Right ventricle myocardium superior (tissue), 1 donor: ENCODE measurements around the gene FOXN3. TPM values are rescaled to one million over a fixed set of nuclear protein-coding genes. Genes with fewer than 3 reads are reported as not detected.
A peak's percentile ranks its signal among the peaks of the same experiment; 100 is the strongest.

Experiments used
- ATAC-seq: fragments of 200-7000 bp; cut with Tn5 transposase; one replicate; pipeline ENCODE4 v1.9.1; 2020; ENCODE audit warnings: mild to moderate bottlenecking; ENCODE audit not compliant: poor library complexity
- DNase-seq: peaks from one replicate; pipeline ENCODE4 v3.0.0-alpha.2; 2020
- intact Hi-C: fragments of 100-400 bp; cut with DNase I; formaldehyde crosslinking; loops from one replicate; pipeline ENCODE4 v1.11.2; 2022
- total RNA-seq: library from RNA; stranded (reverse); fragmentation: NEBNext Ultra II Directional; extraction: Animal tissue kit (Norgen Biotek cat#: 25700); gene quantifications from one replicate; pipeline ENCODE4 v1.2.1, GENCODE V29; 2021
- donor health status: DM: no; HTN: yes; CAD: no; lungs with severe emphysema.

The FOXN3 gene
- total RNA-seq, 1 donor from 2014 or later = 122 TPM

DNA sequence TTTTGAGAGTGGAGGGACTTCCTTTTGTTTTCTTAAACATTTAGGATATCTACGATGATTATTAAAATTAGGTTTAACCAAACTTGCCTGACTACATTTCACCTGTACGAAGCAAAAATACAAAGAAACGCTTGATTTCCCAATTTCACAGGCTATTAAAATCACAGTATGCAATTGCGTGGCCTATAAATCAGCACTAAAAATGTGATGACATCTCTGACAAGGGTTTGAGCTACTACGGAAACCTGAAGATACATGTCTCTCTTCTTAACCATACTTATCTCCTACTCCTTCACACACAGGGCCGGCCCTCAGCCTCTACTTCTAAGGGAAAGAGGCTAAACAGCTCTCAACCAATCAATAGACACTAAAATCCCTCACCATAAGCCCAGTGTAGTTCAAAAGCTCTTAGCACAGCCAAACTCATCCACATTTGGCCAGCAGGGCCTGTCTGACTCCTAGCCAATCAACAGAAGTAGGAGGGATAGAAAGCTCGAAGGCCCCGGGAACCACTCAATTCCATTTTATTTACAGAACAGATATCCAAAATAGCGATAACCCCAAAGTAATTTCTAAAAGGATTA, 137.3 kb downstream of the FOXN3 start:
- intact Hi-C loops = no loop called here
- ATAC-seq (no peak), DNase-seq (no peak)

DNA sequence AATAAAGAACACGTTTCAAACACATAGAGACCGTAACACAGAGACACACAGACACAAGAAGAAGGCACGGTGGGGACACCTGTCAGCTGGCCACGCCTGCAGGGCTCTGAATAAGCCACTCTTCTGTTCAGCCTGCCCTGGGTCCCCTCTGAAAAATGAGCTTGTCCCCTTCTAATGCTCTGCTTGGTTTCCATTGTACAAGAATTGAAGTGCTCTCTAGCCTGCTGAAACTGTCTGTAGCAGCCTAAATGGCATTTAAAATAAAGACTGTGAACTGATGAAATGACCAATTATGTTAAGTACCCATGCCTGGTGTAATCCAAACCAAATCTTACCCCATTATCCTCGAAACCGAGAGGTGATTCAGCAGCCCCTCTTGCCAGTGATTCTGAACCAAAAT, 139.8 kb downstream of the FOXN3 start:
- ATAC-seq (no peak), DNase-seq (no peak)
- intact Hi-C loops = no loop called here

DNA sequence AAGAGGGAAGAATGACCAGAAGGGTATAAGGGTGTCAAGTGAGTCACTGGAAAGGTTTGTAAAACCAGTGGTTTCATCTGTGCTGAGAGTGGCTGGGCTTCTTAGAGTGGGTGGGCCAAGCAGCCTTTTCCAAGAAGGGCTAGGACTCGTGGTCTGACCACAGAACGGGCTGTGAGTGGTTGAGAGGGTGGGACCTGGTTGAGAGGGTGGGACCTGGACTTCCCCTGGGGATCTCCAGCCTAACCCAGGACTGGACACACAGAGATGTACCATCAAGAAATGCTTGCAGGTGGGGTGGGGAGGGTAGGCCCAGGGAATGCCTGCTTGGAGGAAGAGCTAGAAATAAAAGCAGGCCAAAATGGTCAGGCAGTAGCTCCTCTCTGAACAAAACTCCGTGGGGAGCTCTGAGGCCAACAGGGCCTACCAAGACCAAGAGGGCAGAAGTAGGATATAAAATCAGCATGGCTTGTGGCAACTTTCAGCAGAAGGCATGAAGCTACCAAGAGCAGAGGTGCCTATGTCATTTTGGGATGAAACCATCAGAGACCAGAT, 140.5 kb downstream of the FOXN3 start:
- ATAC-seq (no peak), DNase-seq (no peak)
- intact Hi-C loops = no loop called here

DNA sequence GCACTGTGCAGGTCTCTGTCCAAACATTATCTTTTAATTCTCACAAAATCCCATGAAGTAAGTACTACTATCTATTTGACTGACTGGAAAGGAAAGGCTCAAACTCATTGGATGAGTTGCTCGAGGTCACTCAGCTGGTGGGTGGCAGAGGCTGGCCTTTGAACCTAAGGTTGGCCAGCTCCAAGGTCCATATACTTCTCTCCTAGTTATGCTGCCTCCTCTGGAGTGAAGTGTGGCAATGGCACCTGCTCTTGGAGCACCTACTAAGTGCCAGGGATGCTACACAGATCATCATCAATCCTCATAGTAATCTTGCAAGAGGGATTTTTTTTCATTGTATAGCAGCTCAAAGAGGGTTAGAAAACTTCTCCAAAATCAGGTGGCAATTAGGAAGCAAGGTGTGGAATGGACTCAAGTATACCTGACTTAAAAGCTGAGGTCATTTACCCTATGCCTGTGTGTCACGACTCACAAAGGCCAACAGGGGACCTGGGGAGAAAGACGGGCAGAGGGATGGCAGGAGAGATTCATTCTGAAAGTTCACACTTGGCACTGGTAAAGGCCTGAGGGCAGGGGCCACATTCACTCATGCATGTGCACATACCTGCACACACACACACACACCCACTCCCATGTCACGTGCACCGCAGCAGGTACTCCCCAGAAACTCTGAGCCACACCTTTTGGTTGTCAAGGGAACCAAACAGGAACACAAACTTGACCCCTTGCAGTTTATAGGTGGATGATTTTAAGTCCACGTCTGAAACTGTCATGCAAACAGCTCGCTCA, 146.4 kb downstream of the FOXN3 start:
- no peak for DNase-seq
- intact Hi-C loops = no loop called here
- no peak for ATAC-seq

DNA sequence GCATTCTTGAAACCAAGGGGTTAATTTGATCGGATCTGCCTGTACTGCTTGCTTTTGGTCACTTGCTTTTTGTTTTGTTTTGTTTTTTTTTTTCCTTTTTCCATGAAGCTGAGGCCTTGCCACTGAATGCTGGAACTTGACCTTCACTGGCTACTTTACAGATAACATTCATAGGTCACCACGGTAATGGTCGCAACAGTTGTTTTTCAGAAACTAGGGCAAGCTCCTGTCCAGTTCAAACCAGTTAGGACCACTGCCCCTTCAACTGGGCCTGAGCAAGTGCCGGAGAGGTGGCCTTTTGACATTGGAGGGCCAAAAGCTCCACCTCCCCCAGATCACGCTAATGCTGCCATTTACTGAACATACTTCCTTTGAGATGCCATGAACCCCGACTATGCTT, 147.6 kb downstream of the FOXN3 start:
- ATAC-seq (peak; percentile 15), DNase-seq (no peak)
- intact Hi-C loops = no loop called here

DNA sequence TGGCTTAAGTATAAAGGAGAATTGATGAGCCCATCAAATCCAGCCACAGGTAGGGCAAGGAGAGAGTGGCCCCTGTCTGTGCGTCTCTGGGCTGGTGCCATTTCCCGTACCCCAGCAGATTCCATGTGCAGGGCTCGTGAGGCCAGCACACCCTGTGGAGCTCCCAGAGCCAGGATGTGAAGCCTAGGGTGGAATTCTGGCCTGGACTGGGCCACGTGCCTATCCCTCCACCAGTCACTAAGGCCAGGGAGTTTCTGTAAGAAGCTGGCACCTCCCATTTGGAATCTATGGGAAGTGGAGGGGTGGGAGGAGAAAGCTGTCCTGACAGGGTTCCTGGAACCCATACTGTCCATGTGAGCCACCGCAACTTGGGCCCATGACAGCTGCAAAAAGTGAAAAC, 148.5 kb downstream of the FOXN3 start:
- intact Hi-C loops = no loop called here
- ATAC-seq (peak; percentile 38), DNase-seq (no peak)

DNA sequence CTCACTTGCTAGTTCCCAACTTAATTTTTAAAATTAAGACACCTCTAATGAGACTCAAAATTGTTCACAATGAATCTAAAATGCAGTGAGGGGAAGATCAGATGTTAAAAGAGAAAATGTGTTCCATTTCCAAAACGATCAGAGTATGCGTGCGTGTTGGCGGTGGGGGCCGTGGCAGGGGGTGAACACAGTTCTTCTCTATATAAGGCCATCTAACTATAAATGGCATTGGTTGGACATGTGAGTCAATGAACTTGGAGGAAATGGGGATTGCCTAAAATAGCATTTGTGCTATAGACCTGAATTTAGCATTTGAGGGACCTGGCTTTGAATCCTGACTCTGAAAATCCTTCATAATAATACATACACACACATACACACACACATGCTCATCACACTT, 149.4 kb downstream of the FOXN3 start:
- DNase-seq (no peak), ATAC-seq (no peak)
- intact Hi-C loops = no loop called here

DNA sequence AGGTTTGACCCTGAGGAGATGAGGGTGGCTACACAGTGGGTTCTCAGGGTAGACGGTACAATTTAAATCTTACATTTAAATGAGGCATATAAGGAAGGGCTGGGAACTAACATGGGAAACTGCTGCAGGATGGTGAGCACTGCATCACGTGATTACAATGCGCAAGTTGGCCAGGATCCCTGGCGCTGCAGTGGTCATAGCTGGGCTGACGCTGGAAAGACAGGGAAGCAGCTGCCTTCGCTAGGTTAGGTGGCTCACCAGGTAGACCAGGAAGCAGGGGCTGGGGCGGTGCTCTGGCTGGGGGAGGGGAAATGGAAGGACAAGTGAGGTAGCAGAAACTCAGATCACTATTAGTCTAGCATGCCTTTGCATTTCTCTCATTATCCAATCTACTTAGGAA, 149.9 kb downstream of the FOXN3 start:
- DNase-seq (no peak), ATAC-seq (no peak)
- intact Hi-C loops = no loop called here

DNA sequence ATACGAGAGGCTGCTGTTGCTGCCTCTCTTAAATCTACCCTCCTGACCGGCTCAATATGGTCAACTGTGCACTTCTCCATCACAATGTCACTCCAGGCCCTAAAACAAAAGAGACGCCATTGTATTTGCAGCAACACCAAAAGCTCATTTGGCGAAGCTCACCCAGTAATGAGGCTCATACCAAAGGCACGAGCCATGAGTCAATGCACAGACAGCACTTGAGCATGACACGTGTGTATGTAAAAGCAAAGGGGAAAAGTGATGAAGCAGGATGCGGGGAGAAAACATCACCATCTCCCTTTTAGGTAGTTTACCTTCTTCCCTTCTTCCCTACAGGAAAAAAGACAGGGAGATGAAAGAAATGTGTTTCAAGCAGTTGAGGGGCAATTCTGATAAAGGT, 150.3 kb downstream of the FOXN3 start:
- no peak for DNase-seq
- no peak for ATAC-seq
- intact Hi-C loops = no loop called here

DNA sequence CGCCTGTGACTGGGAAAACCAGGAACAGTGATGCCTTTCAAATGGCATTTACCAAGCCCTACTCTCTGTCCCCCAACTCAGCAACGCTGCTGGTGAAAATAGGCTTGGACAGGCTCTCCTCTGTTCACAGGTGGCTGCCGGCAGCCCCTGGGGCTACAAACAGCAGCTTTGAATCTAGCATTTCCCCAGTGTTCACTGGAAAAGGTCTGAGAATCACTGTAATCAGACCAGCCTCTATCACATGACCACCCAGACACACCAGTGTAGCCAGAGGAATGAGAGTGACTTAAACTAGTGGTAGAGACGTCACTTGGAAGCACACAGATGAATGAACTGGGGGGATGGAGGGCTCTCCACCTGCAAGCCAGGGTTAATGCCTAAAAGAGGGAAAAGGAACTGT, 151.8 kb downstream of the FOXN3 start:
- ATAC-seq (peak; percentile 21), DNase-seq (no peak)
- intact Hi-C loops = no loop called here

DNA sequence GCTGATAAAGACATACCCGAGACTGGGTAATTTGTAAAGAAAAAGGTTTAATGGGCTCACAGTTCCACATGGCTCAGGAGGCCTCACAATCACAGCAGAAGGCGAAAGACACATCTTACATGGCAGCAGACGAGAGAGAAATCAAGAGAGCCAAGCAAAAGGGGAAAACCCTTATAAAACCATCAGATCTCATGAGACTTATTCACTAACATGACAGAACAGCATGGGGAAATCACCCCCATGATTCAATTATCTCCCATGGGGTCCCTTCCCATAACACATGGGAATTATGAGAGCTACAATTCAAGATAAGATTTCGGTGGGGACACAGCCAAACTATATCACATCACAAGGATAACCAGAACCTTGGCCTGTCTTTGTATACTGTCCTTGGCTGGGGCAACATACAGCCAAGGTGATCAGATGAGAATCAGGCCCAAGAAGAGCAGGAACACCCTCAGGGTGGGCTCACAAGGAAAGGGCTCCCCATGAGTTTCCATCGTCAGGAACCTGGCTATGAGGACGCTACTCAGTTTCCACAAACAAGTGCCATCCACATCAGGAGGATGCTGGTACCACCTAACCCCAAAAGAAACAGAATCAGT, 152.7 kb downstream of the FOXN3 start:
- ATAC-seq (no peak), DNase-seq (no peak)
- intact Hi-C loops = no loop called here

DNA sequence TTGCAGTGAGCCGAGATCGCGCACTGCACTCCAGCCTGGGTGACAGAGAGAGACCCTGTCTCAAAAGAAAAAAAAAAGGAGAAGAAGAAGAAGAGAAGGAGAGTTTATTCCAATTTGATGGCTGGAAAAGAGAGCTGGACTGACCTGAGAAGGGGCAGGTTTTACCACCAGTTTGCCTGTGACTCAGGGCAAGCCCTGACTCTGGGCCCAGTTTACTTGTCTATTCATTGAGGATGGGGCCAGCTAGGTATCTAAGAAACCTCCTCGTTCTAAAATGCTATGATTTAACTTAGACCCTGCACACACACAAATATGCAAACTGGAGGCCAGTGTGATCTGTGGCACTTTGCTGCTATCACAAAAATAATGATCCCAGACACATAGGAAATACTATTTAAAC, 155.0 kb downstream of the FOXN3 start:
- no peak for DNase-seq
- intact Hi-C loops = no loop called here
- no peak for ATAC-seq

DNA sequence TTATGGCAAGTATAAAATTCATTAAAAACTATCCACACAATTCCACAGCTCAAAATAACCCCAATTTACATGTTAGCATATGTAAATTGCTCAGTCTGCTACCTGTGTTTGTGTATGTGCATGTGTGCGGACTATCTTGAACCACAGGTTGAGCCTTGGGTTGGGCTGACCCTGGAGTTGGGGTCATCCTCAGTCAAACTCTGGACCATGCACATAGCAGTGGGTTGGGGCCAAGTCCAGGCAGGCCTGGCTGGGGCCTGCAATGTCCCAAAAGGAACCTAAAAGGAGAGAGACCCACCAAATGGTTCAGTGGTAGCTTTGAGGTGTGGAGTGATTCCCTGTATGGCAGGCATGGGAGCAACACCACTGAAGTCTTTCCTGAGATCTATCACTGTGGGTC, 156.1 kb downstream of the FOXN3 start:
- ATAC-seq (no peak), DNase-seq (no peak)
- intact Hi-C loops = no loop called here

DNA sequence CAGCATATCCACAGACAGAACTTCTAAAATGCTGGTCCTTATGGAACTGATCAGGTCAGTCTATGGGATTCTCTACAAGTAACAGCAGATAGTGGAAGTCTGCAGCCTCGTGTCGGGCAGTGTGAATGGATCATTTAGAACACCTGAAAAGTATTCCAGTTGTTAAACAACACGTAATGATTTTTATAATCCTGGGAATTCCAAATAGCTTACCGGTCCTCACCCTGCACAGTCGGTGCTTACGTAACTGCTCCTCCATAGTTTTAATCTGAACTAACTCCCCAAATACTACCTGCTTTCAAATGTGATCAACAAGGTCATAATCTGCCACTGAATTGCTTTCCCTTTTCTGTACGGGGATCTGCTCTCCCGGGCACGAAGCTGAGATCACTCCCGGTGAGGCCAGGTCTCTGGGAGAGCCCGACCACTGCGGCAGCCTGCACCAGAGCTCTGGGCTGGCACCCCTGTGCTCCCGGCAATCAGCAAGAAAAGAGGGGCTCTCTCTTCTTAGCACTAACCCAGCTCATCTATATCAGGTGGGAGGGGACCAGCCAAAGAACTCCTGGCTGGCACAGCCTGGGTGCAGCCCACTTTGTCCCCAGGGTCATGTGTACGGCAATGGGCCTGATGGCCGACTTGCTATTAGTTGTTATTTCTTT, 157.0 kb downstream of the FOXN3 start:
- peak; percentile 14 for ATAC-seq
- intact Hi-C loops = no loop called here
- DNase-seq = no peak

DNA sequence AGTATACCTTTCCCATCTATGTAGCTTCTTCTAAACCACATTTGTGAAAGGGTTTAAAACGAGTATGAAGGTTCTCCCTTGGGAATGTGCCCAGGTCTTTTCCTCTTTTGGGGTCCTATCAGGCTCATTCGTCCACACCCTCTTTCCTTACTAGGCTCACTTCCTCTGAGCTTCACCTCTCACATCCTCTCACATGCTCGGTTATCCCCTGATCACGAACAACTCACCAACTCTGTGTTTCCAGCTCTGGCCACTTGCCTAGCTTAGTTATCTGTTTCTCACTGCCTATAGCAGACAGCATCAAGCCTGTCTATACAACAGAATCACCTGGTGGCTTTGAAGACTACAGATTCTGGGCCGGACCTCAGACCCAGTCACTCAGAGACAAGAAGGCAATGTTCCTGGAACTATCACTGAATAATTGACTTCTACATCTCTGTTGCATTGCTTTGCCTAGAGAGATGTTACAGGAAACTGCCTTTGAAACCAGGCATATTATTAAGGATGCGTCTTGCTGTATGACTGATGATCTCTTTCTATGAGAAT, 158.2 kb downstream of the FOXN3 start:
- DNase-seq (no peak), ATAC-seq (no peak)
- intact Hi-C loops = no loop called here

DNA sequence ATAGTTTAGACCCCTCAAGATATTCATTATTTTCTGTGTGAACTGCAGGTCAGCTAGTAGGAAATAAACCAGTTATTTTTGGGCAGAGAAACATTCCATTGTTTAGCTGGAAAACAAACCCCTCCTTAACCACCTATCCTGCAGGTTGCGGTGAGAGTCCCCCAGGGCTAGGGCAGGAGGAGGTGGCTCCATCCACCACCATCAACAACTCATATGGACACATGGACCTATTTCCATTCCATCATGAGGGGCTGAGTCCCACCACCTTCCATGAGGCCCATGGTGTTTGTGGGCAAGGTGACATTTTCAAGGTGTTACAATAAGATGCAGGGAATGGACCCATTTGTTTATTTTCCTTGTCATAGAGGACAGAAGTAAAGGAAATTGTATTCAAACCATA, 160.1 kb downstream of the FOXN3 start:
- no peak for ATAC-seq
- DNase-seq = no peak
- intact Hi-C loops = no loop called here

DNA sequence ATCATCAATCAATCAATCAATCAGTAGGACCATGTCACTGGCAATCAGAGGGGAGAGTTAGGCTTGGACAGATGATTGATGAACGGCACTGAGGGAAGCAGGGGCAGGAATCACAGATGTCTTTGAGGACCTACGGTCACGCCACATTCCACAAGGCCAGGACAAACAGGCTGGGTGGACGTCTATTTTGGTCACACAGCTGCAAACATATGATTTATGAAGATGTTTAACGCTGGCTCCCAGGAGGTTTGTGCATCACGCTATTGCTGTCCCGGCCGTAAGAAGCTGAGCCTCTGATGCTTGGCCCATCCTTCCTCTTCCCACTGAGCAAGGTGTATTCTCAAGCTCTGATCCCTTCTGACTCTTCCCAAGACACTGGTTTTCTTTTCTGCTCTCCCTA, 160.8 kb downstream of the FOXN3 start:
- intact Hi-C loops = no loop called here
- DNase-seq = no peak
- ATAC-seq = peak; percentile 34

DNA sequence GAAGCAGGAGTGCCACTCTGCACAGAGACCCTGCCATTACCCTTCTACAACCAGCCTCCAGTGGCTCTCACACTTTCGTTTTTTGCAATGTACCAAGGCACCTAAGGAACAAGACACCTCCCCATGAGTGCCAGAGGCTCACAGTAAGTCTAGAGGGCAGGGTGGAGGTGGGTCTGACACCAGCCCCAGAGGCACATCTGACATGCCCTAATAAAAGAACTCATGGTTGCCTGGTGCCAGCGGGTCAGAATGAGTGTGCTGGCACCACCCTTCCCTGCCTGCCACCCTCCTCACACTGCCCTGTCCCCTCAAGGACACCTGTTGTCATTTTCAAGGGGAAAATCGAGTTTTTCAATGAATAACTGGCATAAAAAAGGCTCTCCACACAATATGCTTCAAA, 161.2 kb downstream of the FOXN3 start:
- intact Hi-C loops = no loop called here
- ATAC-seq (peak; percentile 43), DNase-seq (no peak)

DNA sequence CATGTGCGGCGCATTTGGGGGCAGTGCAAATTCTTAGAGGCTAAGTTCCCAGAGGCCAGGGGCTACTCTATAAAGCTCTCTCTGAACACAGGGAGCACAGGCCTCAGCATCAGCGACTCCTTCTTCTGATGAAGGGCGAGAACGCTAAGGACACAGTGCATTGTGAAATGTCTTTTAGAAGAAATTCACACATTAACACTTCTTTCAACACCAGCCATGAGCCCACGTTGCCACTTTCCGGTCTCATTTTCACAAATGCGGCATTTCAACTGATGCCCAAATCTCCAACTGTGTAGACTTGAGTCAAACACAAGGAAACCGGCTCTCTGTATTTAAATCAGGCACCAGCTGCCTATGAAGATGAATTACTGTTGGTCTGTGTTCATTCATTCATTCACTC, 162.0 kb downstream of the FOXN3 start:
- intact Hi-C loops = no loop called here
- DNase-seq (no peak), ATAC-seq (no peak)
